B cell (primary cell): ENCODE results near the gene OR52L1. TPM values are rescaled to one million over a fixed set of nuclear protein-coding genes. Genes with fewer than 3 reads are reported as not detected.

Experiments
- ATAC-seq: fragments of 200-7000 bp; cut with Tn5 transposase; one replicate; pipeline ENCODE4 v1.10.0; 2021; ENCODE audit warnings: low read depth, mild to moderate bottlenecking, moderate number of reproducible peaks, moderate library complexity
- CTCF ChIA-PET: fragments of 350-600 bp; sonication (Branson Sonifier 250); formaldehyde crosslinking; loops from one replicate; lab custom pipeline; 2021; ENCODE audit warnings: antibody characterized with exemption, inconsistent platforms; lab: Charles Lee
- POLR2A ChIA-PET: fragments of 350-600 bp; sonication (Branson Sonifier 250); formaldehyde crosslinking; loops from one replicate; lab custom pipeline; 2021; ENCODE audit warnings: antibody characterized with exemption; lab: Charles Lee
- DNase-seq: peaks from one replicate; pipeline ENCODE4 v3.0.0; 2013
- H2AFZ ChIP-seq: 2 replicates; pipeline ENCODE4 v1.6.1; 2012; ENCODE audit warnings: mild to moderate bottlenecking, low read depth, low read length; ENCODE audit not compliant: insufficient read depth, poor library complexity, severe bottlenecking
- H3K27ac ChIP-seq, 2 donors: 1 replicate in 1 of 2; 2 replicates in 1 of 2; pipeline ENCODE4 v1.5.1; 2012 to 2013; ENCODE audit warnings: low read length in 2 of 2, mild to moderate bottlenecking in 2 of 2, moderate library complexity in 1 of 2
- H3K27me3 ChIP-seq, 4 experiments: fragments of 200-600 bp in 1 of 4; sonication (generic) in 1 of 4; replicated peaks in 1 of 4; 1 replicate in 2 of 4; 2 replicates in 2 of 4; pipeline versions ENCODE4 v1.6.1 to v1.7.0; 2013 to 2016; ENCODE audit warnings: low read length in 3 of 4, mild to moderate bottlenecking in 2 of 4, mixed read lengths in 1 of 4, moderate library complexity in 1 of 4; ENCODE audit not compliant: insufficient read depth in 4 of 4, control insufficient read depth in 3 of 4; ENCODE audit errors: control extremely low read depth in 1 of 4
- H3K36me3 ChIP-seq, 2 experiments: replicated peaks in 1 of 2; 1 replicate in 1 of 2; 2 replicates in 1 of 2; pipeline versions ENCODE4 v1.6.1 to v1.7.1; 2013; ENCODE audit warnings: low read length in 1 of 2; ENCODE audit not compliant: insufficient read depth in 2 of 2, control insufficient read depth in 1 of 2; ENCODE audit errors: control extremely low read depth in 1 of 2, extremely low read depth in 1 of 2
- H3K4me1 ChIP-seq, 2 donors: fragments of 200-600 bp in 1 of 2; sonication (generic) in 1 of 2; 1 replicate in 1 of 2; 2 replicates in 1 of 2; pipeline versions ENCODE4 v1.5.1 to v1.6.1; 2013 to 2017; ENCODE audit warnings: low read length in 2 of 2; ENCODE audit not compliant: control insufficient read depth in 2 of 2, insufficient read depth in 2 of 2
- H3K4me2 ChIP-seq: replicated peaks from 2 replicates; pipeline ENCODE3; 2012; ENCODE audit warnings: mild to moderate bottlenecking, low read depth, low read length; ENCODE audit not compliant: poor library complexity, severe bottlenecking
- H3K4me3 ChIP-seq, 5 experiments: fragments of 200-600 bp in 1 of 5; sonication (generic) in 1 of 5; 1 replicate in 3 of 5; 2 replicates in 2 of 5; pipeline versions ENCODE4 v1.5.1 to v1.7.0; 2011 to 2016; ENCODE audit warnings: low read length in 4 of 5, mild to moderate bottlenecking in 4 of 5, low read depth in 2 of 5, control low read depth in 1 of 5, moderate library complexity in 1 of 5; ENCODE audit not compliant: insufficient read depth in 1 of 5; ENCODE audit errors: control extremely low read depth in 1 of 5, extremely low read depth in 1 of 5
- H3K79me2 ChIP-seq: fragments of 200-600 bp; sonication (generic); one replicate; pipeline ENCODE4 v1.6.0; 2016; ENCODE audit warnings: low read length; ENCODE audit not compliant: control insufficient read depth, insufficient read depth
- H3K9ac ChIP-seq: fragments of 200-600 bp; sonication (generic); 2 replicates; pipeline ENCODE4 v1.6.1; 2017; ENCODE audit warnings: mild to moderate bottlenecking, low read length, moderate library complexity
- H3K9me3 ChIP-seq, 3 donors: one replicate each; pipeline versions ENCODE4 v1.6.1 to v1.7.1; 2013; ENCODE audit warnings: low read length in 2 of 3; ENCODE audit not compliant: control insufficient read depth in 2 of 3, insufficient read depth in 1 of 3; ENCODE audit errors: control extremely low read depth in 1 of 3
- H4K20me1 ChIP-seq: 2 replicates; pipeline ENCODE4 v1.6.0; 2012; ENCODE audit warnings: mild to moderate bottlenecking, low read length; ENCODE audit not compliant: insufficient read depth, control insufficient read depth, poor library complexity, severe bottlenecking
- H3K27ac Mint-ChIP-seq: one replicate; pipeline ENCODE4 v1.8.0; 2021; ENCODE audit warnings: mixed read lengths
- H3K27me3 Mint-ChIP-seq: one replicate; pipeline ENCODE4 v1.8.0; 2021; ENCODE audit warnings: mixed read lengths
- H3K4me1 Mint-ChIP-seq: one replicate; pipeline ENCODE4 v1.8.0; 2021; ENCODE audit warnings: mixed read lengths
- H3K4me3 Mint-ChIP-seq: one replicate; pipeline ENCODE4 v1.8.0; 2021; ENCODE audit warnings: mixed read lengths
- H3K9me3 Mint-ChIP-seq: one replicate; pipeline ENCODE4 v1.8.0; 2022; ENCODE audit warnings: mixed read lengths; ENCODE audit not compliant: insufficient read depth
- EZH2 ChIP-seq: IDR thresholded peaks from 2 replicates; pipeline ENCODE4 v1.6.1; 2012; ENCODE audit warnings: borderline replicate concordance, low read depth, mild to moderate bottlenecking, moderate library complexity, low read length; ENCODE audit not compliant: insufficient read depth, poor library complexity, severe bottlenecking
- WGBS: methylation state at CpG from one replicate; pipeline ENCODE4 v1.1.5; 2013; ENCODE audit warnings: missing lambda C conversion rate; ENCODE audit not compliant: insufficient coverage; 5-methylcytosine and 5-hydroxymethylcytosine counted together
- intact Hi-C: fragments of 100-400 bp; cut with micrococcal nuclease; formaldehyde crosslinking; loops from one replicate; pipeline ENCODE4 v1.10.0; 2022
- polyA plus RNA-seq: library from polyadenylated mRNA; depleted of rRNA; stranded (reverse); fragments of >200 nt; gene quantifications from 2 replicates; pipeline ENCODE4 v1.2.3, GENCODE V29; 2012
- total RNA-seq, 2 donors: library from RNA; stranded (reverse); fragments of 120-200 nt in 1 of 2; gene quantifications; 1 replicate in 1 of 2; 2 replicates in 1 of 2; pipeline versions ENCODE4 v1.2.3 to v1.2.4, GENCODE V29; 2013 to 2022
- TF ChIP-seq, protein P1 (sequence below): fragments of 200-600 bp; IDR thresholded peaks from one replicate; pipeline ENCODE4 v1.8.0; 2022; ENCODE audit warnings: antibody characterized with exemption, mild to moderate bottlenecking

OR52L1 gene
- total and polyA plus RNA-seq, 2 donors (not counting 1 experiment from before 2014, with no cell fraction given) = not detected

- H3K79me2 ChIP-seq = no peaks in the 10 kb centered on the region
- no peak overlapping the region for H3K4me3 Mint-ChIP-seq
- H3K9ac ChIP-seq = no peak overlapping the region
- H3K4me2 ChIP-seq = no peak overlapping the region
- DNase-seq (no peak), ATAC-seq (no peak)
- H3K27ac ChIP-seq = no peak overlapping the region
- no peak for TF ChIP-seq EZH2
- TF ChIP-seq, protein P1, sequence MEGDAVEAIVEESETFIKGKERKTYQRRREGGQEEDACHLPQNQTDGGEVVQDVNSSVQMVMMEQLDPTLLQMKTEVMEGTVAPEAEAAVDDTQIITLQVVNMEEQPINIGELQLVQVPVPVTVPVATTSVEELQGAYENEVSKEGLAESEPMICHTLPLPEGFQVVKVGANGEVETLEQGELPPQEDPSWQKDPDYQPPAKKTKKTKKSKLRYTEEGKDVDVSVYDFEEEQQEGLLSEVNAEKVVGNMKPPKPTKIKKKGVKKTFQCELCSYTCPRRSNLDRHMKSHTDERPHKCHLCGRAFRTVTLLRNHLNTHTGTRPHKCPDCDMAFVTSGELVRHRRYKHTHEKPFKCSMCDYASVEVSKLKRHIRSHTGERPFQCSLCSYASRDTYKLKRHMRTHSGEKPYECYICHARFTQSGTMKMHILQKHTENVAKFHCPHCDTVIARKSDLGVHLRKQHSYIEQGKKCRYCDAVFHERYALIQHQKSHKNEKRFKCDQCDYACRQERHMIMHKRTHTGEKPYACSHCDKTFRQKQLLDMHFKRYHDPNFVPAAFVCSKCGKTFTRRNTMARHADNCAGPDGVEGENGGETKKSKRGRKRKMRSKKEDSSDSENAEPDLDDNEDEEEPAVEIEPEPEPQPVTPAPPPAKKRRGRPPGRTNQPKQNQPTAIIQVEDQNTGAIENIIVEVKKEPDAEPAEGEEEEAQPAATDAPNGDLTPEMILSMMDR = no peak
- H3K27me3 Mint-ChIP-seq = peaks cover 15% of the 10 kb centered on the region
- ChIA-PET POLR2A (no interaction called here), CTCF (no interaction called here)
- no peaks in the 10 kb centered on the region for H3K4me1 ChIP-seq
- H3K4me1 Mint-ChIP-seq = no peaks in the 10 kb centered on the region
- no peaks in the 10 kb centered on the region for H4K20me1 ChIP-seq
- H3K36me3 ChIP-seq = no peaks in the 10 kb centered on the region
- no peaks in the 10 kb centered on the region for H3K27me3 ChIP-seq
- intact Hi-C loops = no loop called here
- no peaks in the 10 kb centered on the region for H3K9me3 ChIP-seq
- H3K27ac Mint-ChIP-seq = no peak overlapping the region
- no peaks in the 10 kb centered on the region for H3K9me3 Mint-ChIP-seq
- no peak overlapping the region for H2AFZ ChIP-seq
- H3K4me3 ChIP-seq = no peak overlapping the region
These were observed 19.6 kb upstream of the OR52L1 start for GRCh38 chr11:6006395-6006794.

GRCh38 chr11:6002202-6002699 is 15.5 kb upstream of the OR52L1 start:
- peaks cover 0 to 3% (median 0%) of the 10 kb centered on the region in 4 experiments for H3K27me3 ChIP-seq
- H3K4me3 ChIP-seq = no peak overlapping the region
- H3K4me1 ChIP-seq = no peaks in the 10 kb centered on the region
- H4K20me1 ChIP-seq = no peaks in the 10 kb centered on the region
- Mint-ChIP-seq H3K4me1 (no peaks in the 10 kb centered on the region), H3K27me3 (peaks cover 4% of the 10 kb centered on the region), H3K27ac (no peak overlapping the region), H3K4me3 (no peak overlapping the region), H3K9me3 (no peaks in the 10 kb centered on the region)
- DNase-seq = no peak
- ChIA-PET CTCF (no interaction called here), POLR2A (no interaction called here)
- H3K9ac ChIP-seq = no peak overlapping the region
- no peaks in the 10 kb centered on the region for H3K79me2 ChIP-seq
- intact Hi-C loops = no loop called here
- no peak overlapping the region for H3K4me2 ChIP-seq
- WGBS = 57% methylated on average over 5 of the region's 7 CpGs
- ATAC-seq = no peak
- TF ChIP-seq EZH2 = no peak
- TF ChIP-seq, protein P1 = no peak
- no peak overlapping the region for H2AFZ ChIP-seq
- no peak overlapping the region for H3K27ac ChIP-seq
- H3K9me3 ChIP-seq = no peaks in the 10 kb centered on the region
- no peaks in the 10 kb centered on the region for H3K36me3 ChIP-seq
